HepG2 (cell line): ENCODE results near the gene ZNF221. TPM values are rescaled to one million over a fixed set of nuclear protein-coding genes. Genes with fewer than 3 reads are reported as not detected.
A peak's percentile ranks its signal among the peaks of the same experiment; 100 is the strongest.

Experiments
- BRD4 ChIP-seq: sonication (generic); formaldehyde crosslinking; IDR thresholded peaks from 2 replicates; pipeline ENCODE4 v1.4.0; 2020; ENCODE audit warnings: missing genetic modification reagents
- CEBPG ChIP-seq: IDR thresholded peaks from 2 replicates; pipeline ENCODE4 v1.6.1; 2016
- CREB1 ChIP-seq, 2 experiments: fragments of 450-650 bp in 1 of 2; IDR thresholded peaks; 2 replicates each; pipeline ENCODE4 v1.6.1; 2016 to 2017; ENCODE audit warnings: control low read depth in 1 of 2, mild to moderate bottlenecking in 1 of 2, missing compliant biosample characterization in 1 of 2, missing genetic modification characterization in 1 of 2
- FOXA3 ChIP-seq: IDR thresholded peaks from 2 replicates; pipeline ENCODE4 v1.6.1; 2016; ENCODE audit warnings: missing genetic modification reagents, missing compliant biosample characterization
- HNRNPLL ChIP-seq: fragments of 200-400 bp; formaldehyde crosslinking; IDR thresholded peaks from 2 replicates; pipeline ENCODE4 v1.6.1; 2017; ENCODE audit warnings: mild to moderate bottlenecking, low read depth, low read length; ENCODE audit not compliant: poor library complexity, severe bottlenecking
- NFKBIZ ChIP-seq: IDR thresholded peaks from 2 replicates; pipeline ENCODE4 v1.6.1; 2018; ENCODE audit warnings: missing genetic modification reagents, missing compliant biosample characterization
- NR2F1 ChIP-seq, 2 experiments: fragments of 450-650 bp in 1 of 2; formaldehyde crosslinking in 1 of 2; IDR thresholded peaks; 2 replicates each; pipeline versions ENCODE4 v1.5.0 to v1.6.1; 2016 to 2020; ENCODE audit warnings: mild to moderate bottlenecking in 1 of 2, missing compliant biosample characterization in 1 of 2, missing genetic modification reagents in 1 of 2, moderate library complexity in 1 of 2
- NR2F2 ChIP-seq: IDR thresholded peaks from 2 replicates; pipeline ENCODE4 v1.6.1; 2012; ENCODE audit warnings: low read depth, inconsistent platforms, borderline replicate concordance
- SNAPC4 ChIP-seq: sonication (generic); formaldehyde crosslinking; IDR thresholded peaks from 2 replicates; pipeline ENCODE4 v1.4.0; 2020; ENCODE audit warnings: mild to moderate bottlenecking, missing genetic modification reagents
- SOX6 ChIP-seq, 2 experiments: fragments of 450-650 bp in 1 of 2; sonication (generic) in 1 of 2; formaldehyde crosslinking in 1 of 2; IDR thresholded peaks; 2 replicates each; pipeline versions ENCODE4 v1.4.0 to v1.6.1; 2017 to 2020; ENCODE audit warnings: antibody characterized with exemption in 1 of 2, mild to moderate bottlenecking in 1 of 2, missing genetic modification reagents in 1 of 2
- SP2 ChIP-seq: sonication (generic); formaldehyde crosslinking; IDR thresholded peaks from 2 replicates; pipeline ENCODE4 v1.5.1; 2020; ENCODE audit warnings: mild to moderate bottlenecking, missing genetic modification reagents
- TBP ChIP-seq: sonication (generic); formaldehyde crosslinking; IDR thresholded peaks from 2 replicates; pipeline ENCODE4 v1.5.0; 2020; ENCODE audit warnings: missing genetic modification reagents
- ZNF350 ChIP-seq: sonication (generic); formaldehyde crosslinking; IDR thresholded peaks from 2 replicates; pipeline ENCODE4 v1.4.0; 2020; ENCODE audit warnings: mild to moderate bottlenecking, low read depth, missing genetic modification reagents, borderline replicate concordance
- ZNF687 ChIP-seq: sonication (generic); formaldehyde crosslinking; IDR thresholded peaks from 2 replicates; pipeline ENCODE4 v1.5.1; 2020; ENCODE audit warnings: mild to moderate bottlenecking, missing genetic modification reagents, moderate library complexity
- ZNF790 ChIP-seq: sonication (generic); formaldehyde crosslinking; IDR thresholded peaks from 2 replicates; pipeline ENCODE4 v1.8.0; 2022; ENCODE audit warnings: missing genetic modification reagents, mild to moderate bottlenecking, borderline replicate concordance
- polyA plus RNA-seq, 8 experiments: library from polyadenylated mRNA; depleted of rRNA in 3 of 8; stranded (reverse) in 7 of 8; unstranded in 1 of 8; fragments of >200 nt; fragmentation: Illumina TruSeq in 4 of 8; extraction: Trizol in 4 of 8; gene quantifications; 2 replicates each; pipeline versions ENCODE4 v1.2.1 to v1.2.3, GENCODE V29; 2011 to 2016; ENCODE audit warnings: low read depth in 4 of 8, missing spikeins in 1 of 8, mixed read lengths in 1 of 8; ENCODE audit not compliant: insufficient read depth in 1 of 8
- total RNA-seq, 5 experiments: library from RNA; depleted of rRNA; stranded (reverse); fragments of >200 nt; fragmentation: Illumina TruSeq; extraction: Trizol; gene quantifications; 2 replicates each; pipeline ENCODE4 v1.2.3, GENCODE V29; 2016; ENCODE audit warnings: low read depth in 1 of 5
- TF ChIP-seq, protein P1 (sequence below): fragments of 450-650 bp; IDR thresholded peaks from 2 replicates; pipeline ENCODE4 v1.6.1; 2017
- TF ChIP-seq, protein P2 (sequence below): sonication (generic); IDR thresholded peaks from 2 replicates; pipeline ENCODE4 v1.6.1; 2016; ENCODE audit warnings: low read depth, borderline replicate concordance

ZNF221 gene
- total and polyA plus RNA-seq, 2 of the 13 experiments (the other 11 are each of a cell fraction or from before 2014, with no cell fraction given), result 0.48 to 3.4 TPM

DNA sequence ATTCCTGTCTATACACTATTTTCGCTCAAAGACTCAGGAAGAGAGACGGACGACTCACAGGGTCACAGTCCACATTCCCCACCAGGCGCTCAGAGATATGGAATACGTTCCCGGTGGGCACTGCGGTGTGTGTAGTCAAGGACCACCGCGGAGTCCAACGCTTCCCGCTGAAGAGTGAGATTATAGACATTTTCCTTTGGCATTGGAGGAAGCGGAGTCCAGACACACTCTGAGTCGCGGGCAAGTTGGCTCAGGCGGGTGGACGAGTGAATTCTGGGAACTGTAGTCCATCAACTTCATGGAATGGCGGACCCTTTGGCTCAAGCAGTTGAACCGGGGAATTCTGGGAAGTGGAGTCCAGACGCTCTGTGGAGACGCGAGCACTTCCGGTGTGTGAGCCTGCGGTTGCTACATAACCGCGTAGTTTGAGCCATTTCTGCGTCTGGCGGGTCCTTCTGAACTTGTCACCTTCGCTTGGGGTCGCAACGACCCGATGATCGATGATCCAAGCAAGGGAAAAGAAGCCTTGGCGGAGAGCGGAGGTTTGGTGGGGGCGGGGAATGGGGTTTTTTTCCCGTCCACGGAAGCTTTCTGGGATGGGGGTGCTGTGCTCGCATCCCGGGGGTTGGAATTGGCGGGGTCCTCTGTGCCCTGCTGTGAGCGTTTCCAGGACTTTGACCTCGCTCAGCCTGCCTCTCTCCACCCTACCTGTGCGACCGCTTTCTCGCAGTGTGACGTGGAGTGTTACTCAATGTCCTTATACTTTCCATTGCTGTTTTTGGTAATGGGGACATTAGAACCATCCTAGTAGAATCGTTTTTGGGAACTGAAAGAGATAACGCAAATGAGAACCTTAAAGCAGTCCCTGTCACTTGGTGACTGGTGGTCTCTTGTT, 51.8 kb downstream of the ZNF221 start, which contains the start of gene ZNF230 (continued):
- TF ChIP-seq ZNF687 (CRISPR knock-in tag) (peak; percentile 68), NR2F2 (no peak), NFKBIZ (no peak), BRD4 (no peak), SNAPC4 (CRISPR knock-in tag) (no peak), FOXA3 (CRISPR knock-in tag) (no peak), CREB1 (IDR thresholded peaks at IDR 0.05) (peak; percentile 56; the same call in 1 of the 2 replicates), CREB1 (CRISPR knock-in tag; IDR thresholded peaks at IDR 0.05) (peak; percentile 87), HNRNPLL (peak; percentile 66), ZNF790 (CRISPR knock-in tag) (no peak), CEBPG (CRISPR knock-in tag) (peak; percentile 86), SOX6 (IDR thresholded peaks at IDR 0.05) (no peak), SOX6 (CRISPR knock-in tag; IDR thresholded peaks at IDR 0.05) (peak; percentile 12; the same call in 1 of the 2 replicates), SP2 (CRISPR knock-in tag) (no peak), ZNF350 (CRISPR knock-in tag) (peak; percentile 74), NR2F1 (CRISPR knock-in tag; IDR thresholded peaks at IDR 0.05) (0 out of 4 replicates have a peak, but pooled peaks of 1 of the 2 experiments have one; percentile 13), TBP (no peak)
- TF ChIP-seq, protein P1, sequence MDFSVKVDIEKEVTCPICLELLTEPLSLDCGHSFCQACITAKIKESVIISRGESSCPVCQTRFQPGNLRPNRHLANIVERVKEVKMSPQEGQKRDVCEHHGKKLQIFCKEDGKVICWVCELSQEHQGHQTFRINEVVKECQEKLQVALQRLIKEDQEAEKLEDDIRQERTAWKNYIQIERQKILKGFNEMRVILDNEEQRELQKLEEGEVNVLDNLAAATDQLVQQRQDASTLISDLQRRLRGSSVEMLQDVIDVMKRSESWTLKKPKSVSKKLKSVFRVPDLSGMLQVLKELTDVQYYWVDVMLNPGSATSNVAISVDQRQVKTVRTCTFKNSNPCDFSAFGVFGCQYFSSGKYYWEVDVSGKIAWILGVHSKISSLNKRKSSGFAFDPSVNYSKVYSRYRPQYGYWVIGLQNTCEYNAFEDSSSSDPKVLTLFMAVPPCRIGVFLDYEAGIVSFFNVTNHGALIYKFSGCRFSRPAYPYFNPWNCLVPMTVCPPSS, result no peak
- TF ChIP-seq, protein P2, sequence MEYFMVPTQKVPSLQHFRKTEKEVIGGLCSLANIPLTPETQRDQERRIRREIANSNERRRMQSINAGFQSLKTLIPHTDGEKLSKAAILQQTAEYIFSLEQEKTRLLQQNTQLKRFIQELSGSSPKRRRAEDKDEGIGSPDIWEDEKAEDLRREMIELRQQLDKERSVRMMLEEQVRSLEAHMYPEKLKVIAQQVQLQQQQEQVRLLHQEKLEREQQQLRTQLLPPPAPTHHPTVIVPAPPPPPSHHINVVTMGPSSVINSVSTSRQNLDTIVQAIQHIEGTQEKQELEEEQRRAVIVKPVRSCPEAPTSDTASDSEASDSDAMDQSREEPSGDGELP, result peak; percentile 24; the same call in 1 of the 2 replicates
